Esophagus muscularis mucosa (tissue), 4 donors: ENCODE data around the gene WBP1L.

Source experiments
- CTCF ChIP-seq, 3 experiments: fragments of 200-600 bp in 2 of 3; fragments of 450-650 bp in 1 of 3; sonication (generic) in 2 of 3; IDR thresholded peaks; one replicate each; pipeline ENCODE4 v1.5.1; 2017 to 2019; ENCODE audit warnings: antibody characterized with exemption in 3 of 3, mild to moderate bottlenecking in 2 of 3, moderate library complexity in 1 of 3
- EP300 ChIP-seq: sonication (generic); formaldehyde crosslinking; IDR thresholded peaks from one replicate; pipeline ENCODE4 v1.6.1; 2017; ENCODE audit warnings: antibody characterized with exemption
- POLR2A ChIP-seq: fragments of 450-650 bp; IDR thresholded peaks from one replicate; pipeline ENCODE4 v1.6.1; 2017; ENCODE audit warnings: antibody characterized with exemption, moderate library complexity, mild to moderate bottlenecking, low read depth
- POLR2AphosphoS5 ChIP-seq, 2 donors: sonication (generic); formaldehyde crosslinking; IDR thresholded peaks; one replicate each; pipeline ENCODE4 v1.6.1; 2017; ENCODE audit warnings: antibody characterized with exemption in 2 of 2

DNA sequence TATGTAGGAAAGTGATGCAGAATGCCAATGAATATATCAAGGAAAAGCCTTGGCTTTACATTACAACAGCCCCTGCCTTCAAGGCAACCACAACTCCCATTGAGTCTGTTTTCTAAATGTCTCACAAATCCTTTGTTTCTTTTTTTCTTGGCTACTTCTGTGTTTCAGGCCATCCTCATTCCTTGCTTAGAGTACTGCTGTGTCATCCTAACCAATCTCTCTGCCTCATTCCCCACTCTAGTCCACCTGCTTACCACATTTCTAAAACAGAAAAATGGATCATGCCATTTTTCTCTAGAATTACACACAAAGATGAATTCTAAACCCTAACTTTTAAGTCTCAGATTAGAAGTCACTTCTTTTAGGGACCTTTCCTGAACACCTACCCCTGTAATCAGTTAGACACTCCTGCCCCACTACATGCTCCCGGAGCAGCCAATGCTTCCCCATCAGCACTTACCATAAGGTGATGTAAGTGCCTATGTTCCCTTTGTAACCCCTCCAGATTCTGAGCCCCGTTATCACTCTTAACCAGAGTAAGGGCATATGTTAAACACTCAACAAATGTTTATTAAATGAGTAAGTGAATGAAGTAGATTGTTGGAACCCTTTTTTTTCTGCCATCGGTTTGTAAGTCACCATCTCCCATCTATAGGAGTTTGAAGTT is 113.1 kb downstream of the WBP1L start:
- TF ChIP-seq POLR2AphosphoS5 (IDR thresholded peaks at IDR 0.05) (no peak), CTCF (IDR thresholded peaks at IDR 0.05) (no peak), POLR2A (no peak), EP300 (no peak)
